CD4-positive, CD25-positive, alpha-beta regulatory T cell (primary cell): ENCODE measurements around the gene CSK. TPM values are rescaled to one million over a fixed set of nuclear protein-coding genes. Genes with fewer than 3 reads are reported as not detected.

ENCODE experiments used
- ATAC-seq, 2 donors: fragments of 150-1000 bp; cut with Tn5 transposase; one replicate each; pipeline ENCODE4 v1.10.0; 2021; ENCODE audit warnings: low read depth in 2 of 2, moderate number of reproducible peaks in 2 of 2, moderate library complexity in 1 of 2
- DNase-seq, 3 donors: peaks; one replicate each; pipeline versions ENCODE4 v3.0.0 to v3.0.0-alpha.2; 2012 to 2022; ENCODE audit warnings: mixed read lengths in 1 of 3
- H3K27ac ChIP-seq: one replicate; pipeline ENCODE4 v1.7.0; 2013; ENCODE audit warnings: mild to moderate bottlenecking, low read length; ENCODE audit not compliant: insufficient read depth, poor library complexity, severe bottlenecking
- H3K27me3 ChIP-seq: one replicate; pipeline ENCODE4 v1.7.0; 2013; ENCODE audit warnings: low read length; ENCODE audit not compliant: control insufficient read depth, insufficient read depth
- H3K36me3 ChIP-seq: one replicate; pipeline ENCODE4 v1.7.0; 2013; ENCODE audit warnings: mild to moderate bottlenecking, low read length, moderate library complexity; ENCODE audit not compliant: control insufficient read depth, insufficient read depth
- H3K4me1 ChIP-seq: 2 replicates; pipeline ENCODE4 v1.7.0; 2013; ENCODE audit warnings: mild to moderate bottlenecking, low read length; ENCODE audit not compliant: insufficient read depth, control insufficient read depth, poor library complexity, severe bottlenecking
- H3K4me3 ChIP-seq: one replicate; pipeline ENCODE4 v1.7.0; 2013; ENCODE audit warnings: low read depth, mild to moderate bottlenecking, low read length, moderate library complexity
- H3K9me3 ChIP-seq, 2 experiments: 1 replicate in 1 of 2; 2 replicates in 1 of 2; pipeline ENCODE4 v1.7.0; 2013; ENCODE audit warnings: low read length in 2 of 2, mild to moderate bottlenecking in 1 of 2, moderate library complexity in 1 of 2; ENCODE audit not compliant: control insufficient read depth in 2 of 2
- H3K27ac Mint-ChIP-seq, 3 donors: one replicate each; pipeline ENCODE4 v1.8.0; 2020 to 2022; ENCODE audit warnings: mild to moderate bottlenecking in 3 of 3, mixed read lengths in 3 of 3, moderate library complexity in 2 of 3
- H3K27me3 Mint-ChIP-seq: one replicate; pipeline ENCODE4 v1.8.0; 2022; ENCODE audit warnings: mild to moderate bottlenecking, mixed read lengths
- H3K36me3 Mint-ChIP-seq: one replicate; pipeline ENCODE4 v1.8.0; 2020; ENCODE audit warnings: mixed read lengths
- H3K4me1 Mint-ChIP-seq, 4 donors: one replicate each; pipeline ENCODE4 v1.8.0; 2020 to 2022; ENCODE audit warnings: mixed read lengths in 4 of 4, mild to moderate bottlenecking in 1 of 4
- H3K4me3 Mint-ChIP-seq, 4 donors: one replicate each; pipeline ENCODE4 v1.8.0; 2020 to 2022; ENCODE audit warnings: mild to moderate bottlenecking in 4 of 4, mixed read lengths in 4 of 4, moderate library complexity in 3 of 4
- H3K9me3 Mint-ChIP-seq, 7 donors: one replicate each; pipeline ENCODE4 v1.8.0; 2020 to 2022; ENCODE audit warnings: mixed read lengths in 7 of 7, mild to moderate bottlenecking in 3 of 7, moderate library complexity in 2 of 7
- polyA plus RNA-seq, 4 donors: library from polyadenylated mRNA; unstranded; fragments of 300-500 nt; fragmentation: Illumina TruSeq; gene quantifications; one replicate each; pipeline ENCODE4 v1.2.3, GENCODE V29; 2021
- total RNA-seq: library from RNA; stranded (reverse); gene quantifications from one replicate; pipeline ENCODE4 v1.2.3, GENCODE V29; 2022

CSK gene
- total and polyA plus RNA-seq, 5 donors from 2014 or later, result 131 to 257 (median 148) TPM

DNA sequence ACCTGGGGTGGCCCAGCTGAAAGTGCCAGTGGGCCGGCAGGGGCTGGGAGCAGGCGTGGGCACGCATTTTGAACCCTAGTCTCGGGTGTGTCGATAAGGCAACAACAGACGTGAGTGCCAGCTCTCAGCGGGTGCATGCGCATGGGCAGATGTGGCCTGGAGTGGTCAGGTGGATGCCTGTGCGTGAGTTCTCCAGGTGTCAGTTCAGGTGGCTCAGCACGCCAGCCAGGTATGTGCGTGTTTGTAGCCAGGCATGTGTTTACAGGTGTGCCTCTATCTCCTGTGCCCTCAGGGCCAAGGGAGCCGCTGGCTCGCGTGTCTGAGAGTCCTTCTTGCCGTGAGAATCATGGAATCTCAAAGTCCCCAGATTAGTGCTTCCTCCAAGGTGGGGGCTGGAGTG, 18.5 kb upstream of the CSK start:
- H3K4me1 ChIP-seq, result no peaks in the 10 kb centered on the region
- no peak overlapping the region for H3K4me3 ChIP-seq
- Mint-ChIP-seq H3K36me3 (no peaks in the 10 kb centered on the region), H3K27ac (no peak overlapping the region), H3K4me3 (no peak overlapping the region), H3K9me3 (no peaks in the 10 kb centered on the region), H3K27me3 (peaks cover 21% of the 10 kb centered on the region), H3K4me1 (no peaks in the 10 kb centered on the region)
- no peaks in the 10 kb centered on the region for H3K27me3 ChIP-seq
- H3K27ac ChIP-seq, result no peak overlapping the region
- H3K36me3 ChIP-seq, result no peaks in the 10 kb centered on the region
- no peaks in the 10 kb centered on the region for H3K9me3 ChIP-seq
- no peak for ATAC-seq
- no peak for DNase-seq

- no peaks in the 10 kb centered on the region for H3K9me3 Mint-ChIP-seq
- no peaks in the 10 kb centered on the region for H3K9me3 ChIP-seq
- no peak overlapping the region for H3K27ac Mint-ChIP-seq
- H3K36me3 ChIP-seq, result no peaks in the 10 kb centered on the region
- peaks cover 19% of the 10 kb centered on the region for H3K4me1 ChIP-seq
- H3K4me1 Mint-ChIP-seq, result peaks cover 4 to 22% (median 10%) of the 10 kb centered on the region in 4 donors
- DNase-seq, result no peak
- H3K36me3 Mint-ChIP-seq, result no peaks in the 10 kb centered on the region
- H3K27me3 Mint-ChIP-seq, result peaks cover 32% of the 10 kb centered on the region
- no peak overlapping the region for H3K4me3 ChIP-seq
- H3K27me3 ChIP-seq, result no peaks in the 10 kb centered on the region
- H3K27ac ChIP-seq, result no peak overlapping the region
- no peak for ATAC-seq
- no peak overlapping the region for H3K4me3 Mint-ChIP-seq
These were observed 14.4 kb upstream of the CSK start for GRCh38 chr15:74767167-74768098.

DNA sequence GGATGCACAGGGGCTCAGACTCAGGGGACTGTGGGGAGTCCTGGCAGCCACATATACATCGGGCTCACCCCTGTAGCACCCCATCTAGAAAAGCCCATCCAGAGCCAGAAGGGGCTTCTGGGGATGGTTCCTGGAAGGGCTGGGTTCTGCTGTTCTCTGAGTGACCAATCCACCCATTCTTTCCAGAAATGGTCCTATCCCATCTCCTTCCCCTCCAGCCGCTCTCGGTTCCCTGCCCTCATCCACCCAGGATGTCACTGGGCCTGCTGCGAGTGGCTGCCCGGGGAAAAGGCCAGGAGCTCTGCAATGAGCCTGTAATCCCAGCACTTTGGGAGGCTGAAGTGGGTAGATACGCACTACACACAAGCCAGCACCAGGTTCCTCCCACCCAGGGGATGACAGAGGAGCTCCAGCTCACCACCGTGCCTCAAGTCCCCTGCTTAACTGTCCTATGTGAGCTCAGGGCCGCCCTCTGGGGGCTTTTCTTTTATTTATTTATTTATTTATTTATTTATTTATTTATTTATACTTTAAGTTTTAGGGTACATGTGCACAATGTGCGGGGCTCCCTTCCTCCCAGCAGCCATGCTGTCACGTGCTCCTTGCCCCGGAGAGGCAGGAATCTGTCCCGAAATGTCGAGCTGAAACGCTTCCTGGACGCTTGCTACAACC, 13.6 kb upstream of the CSK start:
- no peaks in the 10 kb centered on the region for H3K36me3 Mint-ChIP-seq
- Histone ChIP-seq H3K27me3 (no peaks in the 10 kb centered on the region), H3K4me1 (peaks cover 19% of the 10 kb centered on the region), H3K4me3 (no peak overlapping the region), H3K36me3 (no peaks in the 10 kb centered on the region), H3K9me3 (no peaks in the 10 kb centered on the region), H3K27ac (no peak overlapping the region)
- no peak overlapping the region for H3K4me3 Mint-ChIP-seq
- no peak for ATAC-seq
- no peaks in the 10 kb centered on the region for H3K9me3 Mint-ChIP-seq
- H3K27me3 Mint-ChIP-seq, result peaks cover 32% of the 10 kb centered on the region
- peaks cover 4 to 27% (median 10%) of the 10 kb centered on the region in 4 donors for H3K4me1 Mint-ChIP-seq
- no peak for DNase-seq
- H3K27ac Mint-ChIP-seq, result peak overlapping the region in 2 of 3 donors; percentile 34 to 67

GRCh38 chr15:74768771-74769342, 13.0 kb upstream of the CSK start:
- H3K36me3 Mint-ChIP-seq, result no peaks in the 10 kb centered on the region
- peaks cover 5 to 33% (median 12%) of the 10 kb centered on the region in 4 donors for H3K4me1 Mint-ChIP-seq
- H3K9me3 ChIP-seq, result no peaks in the 10 kb centered on the region
- no peak overlapping the region for H3K27ac ChIP-seq
- no peaks in the 10 kb centered on the region for H3K36me3 ChIP-seq
- H3K27ac Mint-ChIP-seq, result peak overlapping the region in 2 of 3 donors; percentile 34 to 67
- peak overlapping the region in 1 of 4 donors; percentile 1 for H3K4me3 Mint-ChIP-seq
- peaks cover 32% of the 10 kb centered on the region for H3K27me3 Mint-ChIP-seq
- H3K27me3 ChIP-seq, result no peaks in the 10 kb centered on the region
- ATAC-seq, result peak in 1 of 2 donors; percentile 52
- no peaks in the 10 kb centered on the region for H3K9me3 Mint-ChIP-seq
- H3K4me3 ChIP-seq, result no peak overlapping the region
- peak; percentile 54 to 64 (median 62) for DNase-seq
- H3K4me1 ChIP-seq, result peaks cover 24% of the 10 kb centered on the region

- Histone ChIP-seq H3K36me3 (no peaks in the 10 kb centered on the region), H3K4me3 (no peak overlapping the region), H3K27ac (no peak overlapping the region), H3K9me3 (no peaks in the 10 kb centered on the region), H3K27me3 (no peaks in the 10 kb centered on the region), H3K4me1 (peaks cover 27% of the 10 kb centered on the region)
- DNase-seq (no peak), ATAC-seq (no peak)
- Mint-ChIP-seq H3K36me3 (no peaks in the 10 kb centered on the region), H3K9me3 (no peaks in the 10 kb centered on the region), H3K27ac (no peak overlapping the region), H3K4me1 (peaks cover 5 to 40% (median 15%) of the 10 kb centered on the region in 4 donors), H3K4me3 (no peak overlapping the region), H3K27me3 (peaks cover 29% of the 10 kb centered on the region)
These were observed 12.3 kb upstream of the CSK start for GRCh38 chr15:74769463-74770025.

GRCh38 chr15:74770211-74770903, 11.5 kb upstream of the CSK start:
- Mint-ChIP-seq H3K4me3 (no peak overlapping the region), H3K36me3 (no peaks in the 10 kb centered on the region), H3K4me1 (peaks cover 5 to 46% (median 19%) of the 10 kb centered on the region in 4 donors), H3K27ac (peak overlapping the region in 1 of 3 donors; percentile 78), H3K27me3 (peaks cover 23% of the 10 kb centered on the region), H3K9me3 (no peaks in the 10 kb centered on the region)
- DNase-seq (no peak), ATAC-seq (no peak)
- no peaks in the 10 kb centered on the region for H3K36me3 ChIP-seq
- peaks cover 33% of the 10 kb centered on the region for H3K4me1 ChIP-seq
- no peak overlapping the region for H3K4me3 ChIP-seq
- no peaks in the 10 kb centered on the region for H3K9me3 ChIP-seq
- no peaks in the 10 kb centered on the region for H3K27me3 ChIP-seq
- no peak overlapping the region for H3K27ac ChIP-seq

- ATAC-seq (no peak), DNase-seq (no peak)
- Histone ChIP-seq H3K4me3 (no peak overlapping the region), H3K27ac (no peak overlapping the region), H3K27me3 (no peaks in the 10 kb centered on the region), H3K36me3 (no peaks in the 10 kb centered on the region), H3K4me1 (peaks cover 61% of the 10 kb centered on the region), H3K9me3 (no peaks in the 10 kb centered on the region)
- Mint-ChIP-seq H3K4me1 (peaks cover 7 to 76% (median 43%) of the 10 kb centered on the region in 4 donors), H3K27me3 (peaks cover 17% of the 10 kb centered on the region), H3K27ac (peak overlapping the region in 2 of 3 donors; percentile 58 to 95), H3K4me3 (peak overlapping the region in 1 of 4 donors; percentile 15), H3K9me3 (no peaks in the 10 kb centered on the region), H3K36me3 (no peaks in the 10 kb centered on the region)
These were observed 8.6 kb upstream of the CSK start for GRCh38 chr15:74773329-74773728.
